Measurements from ENCODE around the gene BIRC6.
"Not testable (repeated sequence)": the region's sequence is repeated elsewhere in the genome, so short reads cannot be mapped to it uniquely, and the experiment has no call there.

The BIRC6 gene

GRCh38 chr2:32456808-32457207 is 100.0 kb downstream of the BIRC6 start:
- Histone ChIP-seq H3K79me2 (ENCODE audit: insufficient read depth, low read length) (peaks cover 12% of the 10 kb centered on the region; the same call in 1 of the 2 replicates), H3F3A (ENCODE audit: low read depth) (peaks cover 6% of the 10 kb centered on the region; the same call in 1 of the 2 replicates), H3K9me3 (ENCODE audit: insufficient read depth, low read depth, low read length) (no peaks in the 10 kb centered on the region), H4K20me1 (ENCODE audit: insufficient read depth, low read length, poor library complexity, severe bottlenecking) (peaks cover 13% of the 10 kb centered on the region), H3K4me1 (ENCODE audit: insufficient read depth, low read length, poor library complexity, severe bottlenecking) (peaks cover 14% of the 10 kb centered on the region), H3K27me3 (ENCODE audit: insufficient read depth, low read length, poor library complexity, severe bottlenecking) (no peaks in the 10 kb centered on the region), H3K4me2 (ENCODE audit: low read depth, low read length, poor library complexity, severe bottlenecking) (no peak overlapping the region), H3K9ac (ENCODE audit: low read depth, low read length, poor library complexity, severe bottlenecking) (no peak overlapping the region), H2AFZ (ENCODE audit: low read length) (no peak overlapping the region), H3K36me3 (ENCODE audit: insufficient read depth, low read length) (peaks cover 35% of the 10 kb centered on the region; the same call in 1 of the 2 replicates), H3K9me2 (replicated peaks; ENCODE audit: low read depth, low read length) (no peaks in the 10 kb centered on the region), H3K4me3 (ENCODE audit: low read length, poor library complexity, severe bottlenecking) (no peak overlapping the region)
- TF ChIP-seq EZH2phosphoT487 (IDR thresholded peaks at IDR 0.05; ENCODE audit: borderline replicate concordance) (no peak), CTCF (conservative IDR thresholded peaks at IDR 0.05; ENCODE audit: low read length) (no peak)

- TF ChIP-seq CTCF (conservative IDR thresholded peaks at IDR 0.05; ENCODE audit: low read length) (no peak), EZH2phosphoT487 (IDR thresholded peaks at IDR 0.05; ENCODE audit: borderline replicate concordance) (no peak)
- H3K79me2 ChIP-seq (ENCODE audit: insufficient read depth, low read length) = peaks cover 20% of the 10 kb centered on the region; the same call in 1 of the 2 replicates
- H4K20me1 ChIP-seq (ENCODE audit: insufficient read depth, low read length, poor library complexity, severe bottlenecking) = peaks cover 12% of the 10 kb centered on the region
- H3F3A ChIP-seq (ENCODE audit: low read depth) = peaks cover 1% of the 10 kb centered on the region; the same call in 1 of the 2 replicates
- no peaks in the 10 kb centered on the region for H3K9me2 ChIP-seq (replicated peaks; ENCODE audit: low read depth, low read length)
- no peak overlapping the region for H2AFZ ChIP-seq (ENCODE audit: low read length)
- no peak overlapping the region for H3K4me3 ChIP-seq (ENCODE audit: low read length, poor library complexity, severe bottlenecking)
- peaks cover 10% of the 10 kb centered on the region for H3K4me1 ChIP-seq (ENCODE audit: insufficient read depth, low read length, poor library complexity, severe bottlenecking)
- no peak overlapping the region for H3K4me2 ChIP-seq (ENCODE audit: low read depth, low read length, poor library complexity, severe bottlenecking)
- H3K36me3 ChIP-seq (ENCODE audit: insufficient read depth, low read length) = peaks cover 45% of the 10 kb centered on the region
- H3K9ac ChIP-seq (ENCODE audit: low read depth, low read length, poor library complexity, severe bottlenecking) = no peak overlapping the region
- H3K27me3 ChIP-seq (ENCODE audit: insufficient read depth, low read length, poor library complexity, severe bottlenecking) = no peaks in the 10 kb centered on the region
- H3K9me3 ChIP-seq (ENCODE audit: insufficient read depth, low read depth, low read length) = no peaks in the 10 kb centered on the region
Observed at GRCh38 chr2:32457814-32458213, 101.0 kb downstream of the BIRC6 start.

- H3K9me2 ChIP-seq (replicated peaks; ENCODE audit: low read depth, low read length); H3K4me1 ChIP-seq (ENCODE audit: insufficient read depth, low read length, poor library complexity, severe bottlenecking); H3F3A ChIP-seq (ENCODE audit: low read depth); H3K9me3 ChIP-seq (ENCODE audit: insufficient read depth, low read depth, low read length); H3K4me2 ChIP-seq (ENCODE audit: low read depth, low read length, poor library complexity, severe bottlenecking); H3K27me3 ChIP-seq (ENCODE audit: insufficient read depth, low read length, poor library complexity, severe bottlenecking); H2AFZ ChIP-seq (ENCODE audit: low read length); H3K4me3 ChIP-seq (ENCODE audit: low read length, poor library complexity, severe bottlenecking); H3K9ac ChIP-seq (ENCODE audit: low read depth, low read length, poor library complexity, severe bottlenecking); H4K20me1 ChIP-seq (ENCODE audit: insufficient read depth, low read length, poor library complexity, severe bottlenecking): not testable (repeated sequence)
- Histone ChIP-seq H3K36me3 (ENCODE audit: insufficient read depth, low read length) (peaks cover 60% of the 10 kb centered on the region), H3K79me2 (ENCODE audit: insufficient read depth, low read length) (peaks cover 20% of the 10 kb centered on the region; the same call in 1 of the 2 replicates)
Observed at GRCh38 chr2:32460861-32461260, 104.0 kb downstream of the BIRC6 start.

- no peaks in the 10 kb centered on the region for H3K9me3 ChIP-seq (ENCODE audit: insufficient read depth, low read depth, low read length)
- peaks cover 61% of the 10 kb centered on the region for H3K36me3 ChIP-seq (ENCODE audit: insufficient read depth, low read length)
- H3K9ac ChIP-seq (ENCODE audit: low read depth, low read length, poor library complexity, severe bottlenecking) = no peak overlapping the region
- H3F3A ChIP-seq (ENCODE audit: low read depth) = no peaks in the 10 kb centered on the region
- no peak overlapping the region for H3K4me2 ChIP-seq (ENCODE audit: low read depth, low read length, poor library complexity, severe bottlenecking)
- H3K4me3 ChIP-seq (ENCODE audit: low read length, poor library complexity, severe bottlenecking) = no peak overlapping the region
- H3K27me3 ChIP-seq (ENCODE audit: insufficient read depth, low read length, poor library complexity, severe bottlenecking) = no peaks in the 10 kb centered on the region
- H3K4me1 ChIP-seq (ENCODE audit: insufficient read depth, low read length, poor library complexity, severe bottlenecking) = no peaks in the 10 kb centered on the region
- TF ChIP-seq CTCF (conservative IDR thresholded peaks at IDR 0.05; ENCODE audit: low read length) (no peak), EZH2phosphoT487 (IDR thresholded peaks at IDR 0.05; ENCODE audit: borderline replicate concordance) (no peak)
- H4K20me1 ChIP-seq (ENCODE audit: insufficient read depth, low read length, poor library complexity, severe bottlenecking) = peaks cover 7% of the 10 kb centered on the region
- no peaks in the 10 kb centered on the region for H3K9me2 ChIP-seq (replicated peaks; ENCODE audit: low read depth, low read length)
- H3K79me2 ChIP-seq (ENCODE audit: insufficient read depth, low read length) = peaks cover 20% of the 10 kb centered on the region; the same call in 1 of the 2 replicates
- H2AFZ ChIP-seq (ENCODE audit: low read length) = no peak overlapping the region
Observed at GRCh38 chr2:32463110-32463509, 106.3 kb downstream of the BIRC6 start.
